Ascending aorta (tissue), 2 donors: Measurements from ENCODE around the gene MAML3. TPM values are rescaled to one million over a fixed set of nuclear protein-coding genes. Genes with fewer than 3 reads are reported as not detected.

Experiments used
- DNase-seq, 2 donors: peaks; one replicate each; pipeline ENCODE4 v3.0.0-alpha.2; 2019; ENCODE audit warnings: low spot score in 2 of 2
- H3K27ac ChIP-seq, 2 donors: fragments of 200-600 bp; sonication (generic); one replicate each; pipeline ENCODE4 v1.5.1; 2016 to 2017; ENCODE audit warnings: mild to moderate bottlenecking in 1 of 2
- H3K27me3 ChIP-seq: fragments of 200-600 bp; sonication (generic); one replicate; pipeline ENCODE4 v1.5.1; 2017
- H3K36me3 ChIP-seq, 2 donors: fragments of 200-600 bp; sonication (generic); one replicate each; pipeline ENCODE4 v1.5.1; 2016
- H3K4me1 ChIP-seq, 2 donors: fragments of 200-600 bp; sonication (generic); one replicate each; pipeline ENCODE4 v1.5.1; 2016 to 2017; ENCODE audit warnings: mild to moderate bottlenecking in 1 of 2
- H3K4me3 ChIP-seq, 2 donors: fragments of 200-600 bp; sonication (generic); one replicate each; pipeline ENCODE4 v1.5.1; 2016 to 2017; ENCODE audit warnings: mild to moderate bottlenecking in 1 of 2
- H3K9me3 ChIP-seq, 2 donors: fragments of 200-600 bp; sonication (generic); one replicate each; pipeline ENCODE4 v1.5.1; 2016
- CTCF ChIP-seq, 3 experiments: fragments of 200-600 bp in 2 of 3; fragments of 450-650 bp in 1 of 3; sonication (generic) in 2 of 3; IDR thresholded peaks; one replicate each; pipeline ENCODE4 v1.5.1; 2016 to 2019; ENCODE audit warnings: antibody characterized with exemption in 3 of 3, mild to moderate bottlenecking in 1 of 3, moderate library complexity in 1 of 3
- intact Hi-C: fragments of 100-400 bp; cut with DNase I; formaldehyde crosslinking; loops from one replicate; pipeline ENCODE4 v1.15.1; 2023
- total RNA-seq: library from RNA; depleted of rRNA; stranded (reverse); fragments of >200 nt; gene quantifications from one replicate; pipeline ENCODE4 v1.1.0, GENCODE V29; 2016

MAML3 gene
- total RNA-seq, 1 donor from 2014 or later, result 4.7 TPM

- Histone ChIP-seq H3K36me3 (no peaks in the 10 kb centered on the region), H3K9me3 (no peaks in the 10 kb centered on the region), H3K4me1 (peaks cover 0 to 11% of the 10 kb centered on the region in 2 donors), H3K27me3 (no peaks in the 10 kb centered on the region), H3K4me3 (no peak overlapping the region), H3K27ac (no peak overlapping the region)
- no peak for DNase-seq
- TF ChIP-seq CTCF (IDR thresholded peaks at IDR 0.05), result no peak
- intact Hi-C loops, result no loop called here
These were observed 96.3 kb downstream of the MAML3 start for GRCh38 chr4:140057701-140058100.

- no peak for DNase-seq
- H3K27ac ChIP-seq, result no peak overlapping the region
- H3K9me3 ChIP-seq, result no peaks in the 10 kb centered on the region
- TF ChIP-seq CTCF (IDR thresholded peaks at IDR 0.05), result no peak
- peaks cover 0 to 11% of the 10 kb centered on the region in 2 donors for H3K4me1 ChIP-seq
- no peaks in the 10 kb centered on the region for H3K36me3 ChIP-seq
- no peaks in the 10 kb centered on the region for H3K27me3 ChIP-seq
- intact Hi-C loops, result no loop called here
- H3K4me3 ChIP-seq, result no peak overlapping the region
These were observed 98.0 kb downstream of the MAML3 start for GRCh38 chr4:140056015-140056414.

- TF ChIP-seq CTCF (IDR thresholded peaks at IDR 0.05), result no peak
- DNase-seq, result no peak
- H3K27me3 ChIP-seq, result no peaks in the 10 kb centered on the region
- H3K4me3 ChIP-seq, result no peak overlapping the region
- H3K27ac ChIP-seq, result no peak overlapping the region
- H3K9me3 ChIP-seq, result no peaks in the 10 kb centered on the region
- intact Hi-C loops, result no loop called here
- H3K4me1 ChIP-seq, result peaks cover 0 to 4% of the 10 kb centered on the region in 2 donors
- no peaks in the 10 kb centered on the region for H3K36me3 ChIP-seq
These were observed 99.1 kb downstream of the MAML3 start for GRCh38 chr4:140054861-140055260.

- peaks cover 0 to 4% of the 10 kb centered on the region in 2 donors for H3K4me1 ChIP-seq
- no peaks in the 10 kb centered on the region for H3K36me3 ChIP-seq
- no peak for TF ChIP-seq CTCF (IDR thresholded peaks at IDR 0.05)
- no peak overlapping the region for H3K27ac ChIP-seq
- DNase-seq, result no peak
- H3K4me3 ChIP-seq, result no peak overlapping the region
- H3K9me3 ChIP-seq, result no peaks in the 10 kb centered on the region
- H3K27me3 ChIP-seq, result no peaks in the 10 kb centered on the region
- intact Hi-C loops, result no loop called here
These were observed 100.8 kb downstream of the MAML3 start for GRCh38 chr4:140053185-140053584.

- no peak overlapping the region for H3K27ac ChIP-seq
- peak in 2 of 3 experiments; percentile 15 to 44 for TF ChIP-seq CTCF (IDR thresholded peaks at IDR 0.05)
- intact Hi-C loops, result no loop called here
- H3K4me3 ChIP-seq, result no peak overlapping the region
- no peaks in the 10 kb centered on the region for H3K27me3 ChIP-seq
- peaks cover under 1 to 5% of the 10 kb centered on the region in 2 donors for H3K4me1 ChIP-seq
- H3K9me3 ChIP-seq, result no peaks in the 10 kb centered on the region
- no peaks in the 10 kb centered on the region for H3K36me3 ChIP-seq
- DNase-seq, result no peak
These were observed 101.9 kb downstream of the MAML3 start for GRCh38 chr4:140052050-140052449.
